GM21360 (cell line): ENCODE results near the gene CHI3L1.

Source experiments
- ATAC-seq: cut with Tn5 transposase; IDR thresholded peaks from one replicate; pipeline ENCODE4 v1.9.1; 2021; ENCODE audit warnings: mild to moderate bottlenecking, moderate library complexity; ENCODE audit not compliant: unreplicated experiment

The CHI3L1 gene

DNA sequence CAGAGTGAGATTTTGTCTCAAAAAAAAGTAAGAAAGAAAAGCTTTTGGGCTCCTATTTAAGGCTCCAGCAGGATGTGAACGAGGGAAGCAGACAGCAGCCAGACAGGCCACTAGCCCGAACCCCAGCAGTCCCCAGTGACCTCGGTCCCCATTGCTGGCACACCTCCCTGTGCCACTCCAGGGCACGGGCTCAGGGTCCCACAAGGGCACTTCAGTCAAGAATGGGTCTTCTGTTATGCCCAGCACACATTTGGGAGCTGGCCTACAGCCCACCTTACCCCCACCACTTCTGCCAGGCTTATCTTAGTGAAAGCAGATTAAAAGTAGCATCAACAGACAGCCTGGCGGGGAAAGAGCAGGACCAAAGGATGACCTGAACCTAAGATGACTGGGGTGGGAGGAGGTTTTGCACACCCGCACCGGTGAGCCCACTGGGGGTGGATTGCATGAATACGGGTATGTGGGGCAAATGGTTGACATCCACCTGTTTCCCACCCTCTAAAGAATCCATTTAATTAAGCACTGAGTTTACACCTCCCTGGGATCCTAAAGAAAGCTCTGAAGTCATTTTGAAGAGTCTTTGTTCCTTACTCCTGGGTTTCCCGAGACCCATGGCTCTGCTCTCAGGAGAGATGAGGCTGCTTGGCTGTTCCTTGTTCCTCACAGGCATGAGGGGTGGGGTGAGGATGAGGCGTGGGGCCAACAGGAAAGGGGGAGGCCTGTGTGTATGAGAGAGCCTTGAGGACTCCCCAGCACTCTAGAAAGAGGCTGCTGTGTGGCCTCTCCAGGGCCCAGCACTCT, 4.7 kb downstream of the CHI3L1 start:
- no peak for ATAC-seq

DNA sequence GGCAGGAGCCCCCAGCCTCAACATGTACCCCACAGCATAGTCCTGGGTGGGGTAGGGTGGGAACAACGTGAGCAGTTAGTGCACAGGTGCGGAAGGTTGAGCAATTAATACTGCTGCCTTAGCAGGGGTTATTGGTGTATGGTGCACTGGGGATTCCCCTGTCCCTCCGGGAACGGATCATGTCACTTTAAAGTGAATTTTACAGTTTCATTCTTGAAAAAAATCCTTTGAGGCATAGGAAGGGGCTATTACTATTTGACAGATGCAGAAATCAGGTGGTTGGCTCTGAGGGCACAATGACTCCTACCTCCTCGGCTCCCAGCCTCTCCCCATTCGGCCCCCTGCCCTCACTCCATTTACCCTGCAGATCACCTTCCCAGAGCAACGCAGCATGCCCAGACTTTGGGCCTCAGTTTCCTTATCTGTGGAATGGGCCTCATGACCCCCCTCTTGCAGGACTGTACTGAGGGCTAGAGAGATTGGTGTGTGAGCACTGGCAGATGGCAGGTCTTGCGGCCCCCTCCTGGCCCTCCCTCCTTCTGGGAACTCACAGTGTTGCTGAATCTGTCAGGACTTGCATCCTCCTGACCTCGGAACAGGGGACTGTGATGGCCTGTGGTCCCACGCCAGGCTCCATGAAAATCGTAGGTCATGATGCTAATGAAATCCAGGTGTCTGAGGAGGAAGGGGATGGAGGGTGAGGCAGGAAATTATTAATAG, 5.7 kb downstream of the CHI3L1 start:
- ATAC-seq = no peak

DNA sequence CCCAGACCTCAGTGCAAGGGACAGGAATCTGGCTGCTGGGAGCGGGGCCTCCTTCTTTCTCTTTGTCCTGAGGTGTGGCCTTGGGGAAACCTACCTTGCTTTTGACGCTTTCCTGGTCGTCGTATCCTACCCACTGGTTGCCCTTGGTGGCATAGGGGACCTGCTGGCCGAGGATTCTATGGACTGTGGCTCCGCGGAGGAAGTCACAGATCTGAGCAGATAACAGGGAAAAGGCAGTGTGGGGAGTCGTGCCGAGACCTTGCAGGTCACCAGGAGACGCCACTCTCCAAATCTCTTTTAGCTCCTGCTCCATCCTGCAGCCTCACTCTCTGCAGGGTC, 6.9 kb downstream of the CHI3L1 start:
- ATAC-seq = no peak

DNA sequence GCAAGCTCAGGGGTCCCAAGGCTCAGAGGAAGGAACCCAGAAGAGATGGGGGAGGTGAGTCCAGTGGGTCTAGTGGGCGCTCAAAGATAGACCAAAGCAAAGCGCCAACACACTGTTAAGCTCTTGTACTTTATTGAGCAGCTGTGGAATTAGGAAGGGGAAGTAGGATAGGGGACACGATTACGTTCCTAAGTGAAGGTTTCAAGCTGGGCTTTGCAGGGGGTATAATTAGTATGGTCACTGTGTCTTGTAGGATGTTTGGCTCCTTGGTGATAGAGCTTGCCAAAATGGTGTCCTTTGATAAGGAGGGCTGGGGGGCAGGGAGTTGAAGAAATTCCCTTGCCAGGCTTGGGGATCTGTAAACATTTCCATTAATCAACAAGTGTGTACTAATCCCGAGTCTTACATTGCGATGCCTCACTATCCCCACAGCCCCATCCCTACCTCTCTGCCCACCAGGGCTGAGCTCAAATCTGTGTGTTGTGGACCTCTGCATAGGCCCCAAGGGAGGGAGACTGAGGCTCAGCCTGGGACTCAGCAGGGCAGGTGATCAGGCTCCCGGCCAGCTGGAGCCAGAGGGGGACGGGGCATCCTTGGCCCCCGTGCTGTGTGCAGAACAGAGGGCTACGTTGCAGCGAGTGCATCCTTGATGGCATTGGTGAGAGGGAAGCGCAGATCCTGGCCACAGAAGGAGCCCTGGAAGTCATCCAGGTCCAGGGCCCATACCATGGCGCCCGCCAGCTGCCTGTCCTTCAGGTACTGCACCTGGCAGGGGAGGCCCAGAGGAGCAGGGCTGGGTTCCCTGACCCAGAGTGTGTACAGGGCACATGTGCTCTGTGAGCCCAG, 7.5 kb downstream of the CHI3L1 start:
- ATAC-seq = no peak

DNA sequence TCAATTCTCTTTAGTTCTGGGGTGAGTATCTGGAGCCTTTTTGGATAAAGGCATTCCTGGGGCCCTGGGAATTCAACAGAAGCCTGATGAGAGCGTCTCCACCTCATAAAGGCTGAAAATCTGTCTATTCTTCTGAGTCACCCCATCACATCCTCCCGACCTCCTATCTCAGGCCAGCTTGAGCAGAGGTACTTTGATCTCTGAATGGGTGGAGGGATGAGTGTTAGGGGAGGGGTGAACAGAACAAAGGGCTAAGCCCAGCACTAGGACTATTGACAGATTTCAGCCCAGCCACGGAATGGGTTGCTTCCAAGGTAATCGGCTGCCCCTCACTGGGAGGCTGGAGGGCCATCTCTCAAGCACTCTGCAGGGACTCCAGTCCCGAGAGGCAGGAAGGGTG, 8.4 kb downstream of the CHI3L1 start:
- ATAC-seq = no peak

DNA sequence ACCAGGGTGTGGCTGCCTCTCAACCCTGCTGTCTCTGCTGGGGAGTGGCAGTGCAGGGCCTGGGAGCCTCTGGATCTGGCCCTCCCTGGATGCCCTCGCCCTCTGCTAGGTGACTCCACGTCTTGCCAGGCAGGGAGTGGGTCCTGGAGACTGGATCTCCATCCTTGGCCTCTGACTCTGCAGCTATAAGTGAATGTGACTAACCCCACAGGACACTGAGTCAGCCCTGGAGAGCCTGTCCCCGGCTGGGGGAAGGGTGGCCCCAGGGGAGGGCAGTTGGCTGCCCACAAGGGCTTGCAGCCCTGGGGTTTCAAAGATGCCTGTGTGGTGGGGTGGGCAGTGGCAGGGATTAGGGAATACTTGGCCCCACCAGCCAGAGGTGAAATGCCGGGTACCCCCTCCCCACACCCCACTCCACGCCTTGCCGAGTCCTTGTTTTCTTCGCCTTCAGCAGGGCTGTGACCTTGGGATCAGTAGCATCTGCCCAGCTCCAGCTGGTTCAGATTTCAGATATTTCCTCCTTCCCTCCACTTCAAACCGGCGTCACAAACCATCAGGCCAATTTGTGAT, 8.9 kb downstream of the CHI3L1 start:
- no peak for ATAC-seq

DNA sequence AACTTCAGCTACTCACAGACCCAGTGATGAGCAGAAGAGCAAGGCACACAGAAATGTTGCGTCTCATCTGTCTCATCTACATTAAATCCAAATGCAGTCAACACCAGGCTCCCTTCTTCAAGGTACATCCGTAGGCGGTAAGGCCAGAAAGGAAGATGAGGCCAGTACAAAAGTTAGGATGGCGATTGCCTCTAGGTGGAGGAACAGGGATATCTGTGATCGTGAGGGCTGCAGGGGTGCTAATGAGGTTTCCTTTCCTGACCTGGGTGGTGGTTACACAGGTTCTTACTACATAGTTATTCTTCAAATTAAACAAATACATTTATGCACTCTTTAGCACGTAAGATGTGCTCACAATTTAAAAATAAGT, 9.5 kb downstream of the CHI3L1 start:
- no peak for ATAC-seq

DNA sequence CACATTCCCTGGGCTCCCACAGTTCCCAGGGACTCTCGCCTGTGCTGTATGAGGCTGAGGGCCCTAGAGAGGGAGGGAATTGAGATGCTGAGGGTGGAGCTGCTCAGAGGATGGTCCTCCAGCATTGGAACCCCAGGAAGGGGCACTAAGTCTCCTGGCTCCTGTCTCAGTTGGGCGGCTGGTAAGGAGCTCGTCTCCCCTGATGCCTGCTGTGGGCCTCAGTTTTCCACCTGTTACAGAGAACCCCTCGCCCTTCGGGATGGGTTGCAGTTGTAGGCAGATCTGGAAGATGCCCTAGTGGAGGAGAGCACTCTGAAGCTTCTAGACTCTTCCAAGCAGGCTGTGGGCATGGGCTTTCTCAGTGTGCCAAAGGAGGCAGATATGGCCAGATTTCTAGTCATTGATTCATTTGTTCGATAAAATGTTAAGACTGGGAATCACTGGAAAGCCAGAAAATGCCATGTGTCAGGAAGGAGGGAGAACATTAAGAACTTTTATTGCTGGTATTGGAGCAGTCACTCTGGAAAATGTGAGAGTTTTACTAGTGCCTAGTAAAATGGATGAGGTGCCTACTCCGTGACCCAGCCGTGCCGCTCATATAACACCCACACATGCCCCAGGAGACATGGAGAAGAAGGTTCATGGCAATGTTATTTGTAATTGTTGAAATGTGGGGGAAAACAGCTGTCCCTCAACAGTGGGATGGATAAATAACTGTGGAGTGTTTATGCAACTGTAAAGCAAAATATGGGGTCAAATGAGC, 10.1 kb downstream of the CHI3L1 start:
- no peak for ATAC-seq

DNA sequence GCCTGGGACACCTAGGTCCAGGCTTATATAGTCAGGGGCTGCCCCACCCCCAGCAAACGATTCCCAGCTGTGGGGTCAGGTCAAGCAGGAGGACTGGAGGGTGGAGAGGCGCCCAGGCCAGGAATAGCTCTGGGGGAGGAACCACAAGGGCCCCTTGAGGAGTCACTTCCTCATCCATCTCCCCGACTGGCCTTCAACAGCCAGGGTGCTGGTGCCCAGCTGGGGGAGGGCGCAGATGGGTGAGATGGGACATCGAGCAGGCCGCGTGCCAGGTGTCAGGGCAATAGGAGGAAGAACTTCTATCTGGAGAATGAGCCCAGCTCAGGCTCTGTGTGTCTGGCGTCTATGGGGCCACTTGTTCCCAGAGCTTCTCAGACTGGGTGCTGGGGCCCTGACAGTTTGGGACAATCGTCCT, 10.7 kb downstream of the CHI3L1 start:
- ATAC-seq = no peak

DNA sequence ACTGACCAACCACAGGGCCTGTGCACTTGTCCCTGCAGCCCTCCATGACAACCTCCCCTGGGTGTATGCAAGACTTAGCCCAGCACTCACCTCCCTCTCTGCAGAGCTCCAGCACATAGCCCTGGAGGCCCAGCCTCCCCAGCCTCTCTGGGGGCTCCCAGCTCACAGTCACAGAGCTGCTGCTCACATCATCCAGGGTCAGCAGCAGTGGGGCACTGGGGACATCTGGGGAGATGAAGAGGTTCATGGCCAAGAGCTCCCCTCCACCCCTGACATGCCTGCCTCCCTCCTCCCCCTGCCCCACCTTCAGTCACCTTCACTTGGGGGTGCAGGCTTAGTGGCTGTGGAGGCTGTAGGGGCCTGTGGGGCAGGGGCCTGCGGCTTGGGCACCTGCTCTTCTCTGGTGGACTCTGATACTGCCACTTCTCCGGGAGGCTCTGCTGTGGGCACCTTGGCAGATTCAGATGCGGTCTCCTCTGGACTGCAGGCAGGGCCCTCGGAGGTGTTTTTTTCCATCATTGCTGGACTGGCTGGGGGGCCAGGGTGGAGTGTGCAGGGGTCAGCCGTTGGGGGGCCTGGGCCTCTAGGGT, 11.2 kb downstream of the CHI3L1 start, which contains the start of gene MYBPH:
MYBPH (minus strand) TSS at position 590 of the 590 bp plus-strand sequence; CDS start at position 519, 71 bp downstream.
- no peak for ATAC-seq

DNA sequence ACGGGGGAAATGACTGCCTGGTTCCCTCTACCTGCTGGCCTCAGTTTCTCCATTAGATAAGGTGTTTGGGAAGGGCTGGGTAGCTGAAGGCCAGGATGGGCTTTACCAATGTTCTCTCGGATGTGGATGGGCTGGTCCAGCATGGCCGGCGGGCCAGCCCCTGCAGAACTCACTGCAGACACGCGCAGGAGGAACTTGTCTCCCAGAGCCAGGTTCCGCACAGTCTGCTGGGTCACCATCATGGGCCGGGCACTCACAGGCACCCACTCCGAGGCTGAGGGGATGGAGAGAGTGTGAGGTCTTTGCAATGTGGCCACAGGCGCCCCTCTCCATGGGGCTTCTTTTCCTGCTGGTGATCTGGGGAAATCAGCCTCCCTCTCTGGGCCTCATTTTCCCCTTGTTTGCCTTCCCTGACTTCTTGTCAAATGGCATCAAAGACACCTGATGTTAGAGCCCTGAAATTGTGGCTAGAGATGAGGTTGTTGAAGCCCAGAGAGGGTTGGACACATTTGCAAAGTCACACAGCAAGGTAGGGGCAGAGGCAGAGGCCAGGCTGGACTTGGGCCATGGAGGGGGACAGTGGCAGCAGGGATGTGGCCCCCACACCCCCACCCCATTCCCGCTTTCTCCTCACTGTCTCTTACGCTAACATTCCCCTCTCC, 12.0 kb downstream of the CHI3L1 start:
- ATAC-seq = no peak

DNA sequence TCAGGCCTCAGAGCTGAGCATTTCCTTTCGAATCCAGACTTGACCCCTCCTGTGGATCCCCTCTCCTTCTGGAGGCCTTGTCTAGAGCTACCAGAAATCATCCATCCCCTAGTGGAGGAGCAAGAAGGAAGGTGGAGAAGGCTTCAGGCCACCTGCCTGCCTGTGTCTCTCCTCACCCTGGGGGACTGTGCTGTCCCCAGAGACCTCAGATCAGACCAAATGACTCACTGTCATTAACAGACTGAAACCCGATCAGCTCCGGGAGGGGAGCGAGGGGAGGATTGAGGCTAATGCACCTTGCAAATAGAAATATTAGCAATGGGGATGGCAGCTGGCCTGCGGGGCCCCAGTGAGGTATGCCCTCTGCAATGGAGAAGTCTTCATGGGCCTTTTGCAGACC, 12.9 kb downstream of the CHI3L1 start:
- ATAC-seq = peak; percentile 78

DNA sequence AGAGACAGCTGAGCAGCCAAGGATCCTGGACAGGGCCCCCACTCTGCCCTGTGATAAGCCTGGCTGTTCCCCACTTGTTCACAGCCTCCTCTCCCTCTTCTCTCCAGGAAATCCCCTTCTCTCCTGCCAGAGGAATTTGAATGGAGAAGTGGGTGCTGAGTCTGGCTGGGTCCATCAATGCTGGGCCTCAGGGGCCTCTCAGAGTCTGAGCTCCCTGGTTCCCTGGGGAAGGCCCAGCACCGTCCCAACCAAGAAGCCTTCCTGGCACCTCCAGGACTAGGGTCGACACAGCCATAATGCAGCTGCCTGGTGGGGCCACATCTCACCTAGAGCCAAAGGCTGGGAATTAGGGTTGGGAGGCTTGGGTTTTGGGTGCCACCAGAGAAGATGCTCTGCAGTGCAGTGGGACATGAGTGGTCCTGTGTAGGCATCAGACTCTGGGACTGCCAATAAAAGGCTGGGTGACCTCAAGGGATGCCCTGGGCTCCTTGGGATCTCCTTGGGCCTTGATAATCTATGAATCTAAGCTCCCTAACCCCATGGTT, 13.4 kb downstream of the CHI3L1 start:
- no peak for ATAC-seq

DNA sequence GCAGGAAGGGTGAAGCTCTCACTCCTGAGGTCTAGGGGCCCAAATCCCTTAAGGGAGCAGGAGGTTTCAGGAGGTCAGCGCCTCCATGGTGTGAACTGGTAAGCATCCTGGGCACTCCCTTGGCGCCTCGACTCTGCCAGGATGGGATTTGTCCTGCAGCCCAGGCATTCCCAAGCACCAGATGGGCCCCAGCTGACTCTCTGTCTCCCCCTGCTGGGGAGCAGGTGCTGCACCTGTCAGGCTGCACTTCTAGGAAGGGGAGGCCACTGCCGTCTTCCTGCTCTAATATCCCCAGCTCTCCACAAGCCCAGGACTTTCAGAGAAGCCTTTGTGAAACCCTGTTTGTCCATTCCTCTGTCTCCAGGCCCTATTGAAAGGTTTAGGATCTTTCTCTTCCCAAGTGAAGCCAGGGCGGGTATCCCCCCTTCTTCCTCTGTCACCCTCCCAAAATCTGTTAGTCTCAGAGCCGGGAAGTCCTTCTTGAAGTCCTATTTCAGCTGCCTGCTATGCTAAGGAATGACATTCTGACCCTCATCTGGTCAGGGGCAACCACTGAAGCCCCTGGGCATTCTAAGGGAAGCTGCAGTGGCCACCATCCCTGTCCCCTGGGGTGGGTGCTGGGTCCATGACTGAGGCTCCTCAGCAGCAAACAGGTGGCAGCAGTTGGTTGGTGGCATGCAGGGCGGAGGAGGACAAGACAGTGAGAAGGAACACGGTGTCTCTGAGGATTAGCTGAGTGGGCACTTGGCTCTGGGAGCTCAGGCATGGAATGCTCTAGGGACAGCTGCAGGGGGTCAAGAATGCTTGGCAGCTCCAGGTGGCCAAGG, 14.1 kb downstream of the CHI3L1 start:
- ATAC-seq = no peak

DNA sequence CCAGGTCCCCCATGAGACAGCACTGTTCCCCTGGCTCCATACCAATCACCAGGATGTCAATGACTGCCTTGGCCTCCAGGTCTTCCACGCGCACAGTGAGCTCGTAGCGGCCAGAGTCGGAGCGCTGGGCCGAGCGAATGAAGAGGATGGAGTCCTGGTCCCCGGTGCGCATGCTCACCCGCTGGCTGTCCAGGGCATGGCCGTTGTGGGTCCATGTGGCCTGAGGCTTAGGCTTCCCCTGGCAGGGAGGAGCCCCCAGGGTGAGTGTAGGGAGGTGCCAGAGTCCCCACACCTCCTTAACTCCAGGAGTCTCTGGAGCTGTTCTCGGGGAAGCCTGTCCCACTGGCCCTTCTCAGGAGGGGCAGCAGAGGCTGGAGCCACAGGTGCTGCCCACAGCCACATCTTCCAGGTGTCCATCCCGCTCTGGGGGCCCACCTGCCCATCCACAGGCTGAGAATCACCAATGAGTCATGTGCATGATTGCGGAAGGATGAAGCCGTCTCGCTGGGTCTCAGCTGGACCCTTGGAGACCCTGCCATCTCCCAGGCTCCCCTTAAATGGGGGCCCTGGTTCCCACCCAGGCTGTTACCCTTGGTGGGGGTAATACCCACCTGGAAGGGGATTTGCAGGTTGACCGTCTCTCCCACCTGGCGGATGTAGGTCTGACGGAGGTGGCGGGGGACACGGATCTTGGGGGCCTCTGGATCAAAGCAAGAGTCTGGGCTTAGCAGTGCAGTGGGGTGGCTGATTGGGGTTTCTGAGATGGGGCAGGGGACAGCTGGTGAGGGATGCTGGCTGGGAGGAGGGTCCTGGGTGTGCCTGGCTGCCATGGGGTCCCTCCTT, 14.9 kb downstream of the CHI3L1 start:
- ATAC-seq = no peak

DNA sequence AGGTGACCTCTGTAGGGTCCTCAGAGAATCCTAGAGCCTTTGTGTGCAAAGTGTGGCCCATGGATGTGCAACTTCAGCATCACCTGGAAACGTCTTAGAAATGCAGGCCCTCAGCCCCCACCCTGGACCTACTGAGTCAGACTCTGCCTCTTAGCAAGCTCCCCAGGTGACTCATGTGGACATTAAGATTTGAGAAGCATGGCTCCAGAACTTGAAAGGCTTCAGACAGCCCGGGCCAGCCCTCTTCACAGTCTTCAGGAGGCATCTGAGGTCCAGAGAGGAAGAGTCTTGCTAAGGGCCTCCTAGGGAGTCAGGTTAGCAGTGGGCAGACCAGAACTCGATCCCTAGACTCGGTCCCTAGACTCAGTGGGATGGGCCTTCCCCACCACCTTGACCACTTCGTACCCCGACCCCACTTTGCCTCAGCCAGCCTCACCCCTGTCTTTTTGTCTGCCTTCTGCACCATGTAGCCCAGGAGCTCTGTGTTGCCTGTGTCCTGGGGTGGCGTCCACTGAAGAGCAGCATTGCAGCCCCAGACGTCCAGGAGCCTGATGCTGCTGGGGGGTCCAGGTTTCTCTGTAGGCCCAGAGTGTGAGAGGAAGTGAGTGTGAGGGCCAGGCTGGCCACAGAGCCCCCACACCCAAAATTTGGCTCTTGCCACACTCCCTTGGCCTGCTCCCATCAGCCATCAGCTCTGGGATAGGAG, 15.7 kb downstream of the CHI3L1 start:
- ATAC-seq = no peak
